ENCODE results near the gene DTNB. TPM values are rescaled to one million over a fixed set of nuclear protein-coding genes. Genes with fewer than 3 reads are reported as not detected.

DTNB gene
- total and polyA plus RNA-seq, 2 donors (not counting 1 experiment from before 2014, with no cell fraction given) = 5.1 to 5.4 TPM

DNA sequence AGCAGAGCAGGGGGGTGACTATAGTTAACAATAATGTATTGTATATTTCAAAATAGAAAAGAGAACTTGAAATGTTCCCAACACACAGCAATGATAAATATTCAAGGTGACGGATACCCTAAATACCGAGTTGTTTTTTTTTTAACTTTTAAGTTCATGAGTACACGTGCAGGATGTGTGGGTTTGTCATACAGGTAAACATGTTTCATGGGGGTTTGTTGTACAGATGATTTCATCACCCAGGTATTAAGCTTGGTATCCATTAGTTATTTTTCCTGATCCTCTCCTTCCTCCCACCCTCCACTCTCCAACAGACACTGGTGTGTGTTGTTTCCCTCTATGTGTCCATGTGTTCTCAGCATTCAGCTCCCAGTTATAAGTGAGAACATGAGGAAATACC lies 167.2 kb downstream of the DTNB start:
- H3K27ac ChIP-seq (ENCODE audit: insufficient read depth, low read length) = no peak overlapping the region
- no peaks in the 10 kb centered on the region for H3K36me3 ChIP-seq (ENCODE audit: control insufficient read depth, insufficient read depth, low read length)
- DNase-seq (ENCODE audit: low read depth in 2 of 2) = no peak
- H2AFZ ChIP-seq (ENCODE audit: low read length) = no peak overlapping the region
- H3K9ac ChIP-seq (ENCODE audit: insufficient read depth, low read length) = no peak overlapping the region
- no peaks in the 10 kb centered on the region for H3K79me2 ChIP-seq (ENCODE audit: control insufficient read depth, insufficient read depth, low read length)
- H3K4me3 ChIP-seq (replicated peaks in 1 of 4; ENCODE audit: control extremely low read depth in 1 of 4, insufficient read depth in 1 of 4, low read depth in 3 of 4, low read length in 4 of 4) = no peak overlapping the region
- no peaks in the 10 kb centered on the region for H3K9me3 ChIP-seq (ENCODE audit: control insufficient read depth, insufficient read depth, low read depth, low read length)
- H4K20me1 ChIP-seq (ENCODE audit: control insufficient read depth, extremely low read depth, insufficient read depth, low read length) = no peaks in the 10 kb centered on the region
- no peak overlapping the region for H3K4me2 ChIP-seq (ENCODE audit: extremely low read depth, insufficient read depth, low read length)
- no peaks in the 10 kb centered on the region for H3K27me3 ChIP-seq (ENCODE audit: control insufficient read depth, insufficient read depth, low read length)
- TF ChIP-seq, protein P1, sequence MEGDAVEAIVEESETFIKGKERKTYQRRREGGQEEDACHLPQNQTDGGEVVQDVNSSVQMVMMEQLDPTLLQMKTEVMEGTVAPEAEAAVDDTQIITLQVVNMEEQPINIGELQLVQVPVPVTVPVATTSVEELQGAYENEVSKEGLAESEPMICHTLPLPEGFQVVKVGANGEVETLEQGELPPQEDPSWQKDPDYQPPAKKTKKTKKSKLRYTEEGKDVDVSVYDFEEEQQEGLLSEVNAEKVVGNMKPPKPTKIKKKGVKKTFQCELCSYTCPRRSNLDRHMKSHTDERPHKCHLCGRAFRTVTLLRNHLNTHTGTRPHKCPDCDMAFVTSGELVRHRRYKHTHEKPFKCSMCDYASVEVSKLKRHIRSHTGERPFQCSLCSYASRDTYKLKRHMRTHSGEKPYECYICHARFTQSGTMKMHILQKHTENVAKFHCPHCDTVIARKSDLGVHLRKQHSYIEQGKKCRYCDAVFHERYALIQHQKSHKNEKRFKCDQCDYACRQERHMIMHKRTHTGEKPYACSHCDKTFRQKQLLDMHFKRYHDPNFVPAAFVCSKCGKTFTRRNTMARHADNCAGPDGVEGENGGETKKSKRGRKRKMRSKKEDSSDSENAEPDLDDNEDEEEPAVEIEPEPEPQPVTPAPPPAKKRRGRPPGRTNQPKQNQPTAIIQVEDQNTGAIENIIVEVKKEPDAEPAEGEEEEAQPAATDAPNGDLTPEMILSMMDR (conservative IDR thresholded peaks at IDR 0.05 in 1 of 2, IDR thresholded peaks at IDR 0.05 in 1 of 2; ENCODE audit: low read depth in 1 of 2, low read length in 2 of 2) = no peak
- no peaks in the 10 kb centered on the region for H3K4me1 ChIP-seq (ENCODE audit: control insufficient read depth, extremely low read depth, insufficient read depth, low read length)

DNA sequence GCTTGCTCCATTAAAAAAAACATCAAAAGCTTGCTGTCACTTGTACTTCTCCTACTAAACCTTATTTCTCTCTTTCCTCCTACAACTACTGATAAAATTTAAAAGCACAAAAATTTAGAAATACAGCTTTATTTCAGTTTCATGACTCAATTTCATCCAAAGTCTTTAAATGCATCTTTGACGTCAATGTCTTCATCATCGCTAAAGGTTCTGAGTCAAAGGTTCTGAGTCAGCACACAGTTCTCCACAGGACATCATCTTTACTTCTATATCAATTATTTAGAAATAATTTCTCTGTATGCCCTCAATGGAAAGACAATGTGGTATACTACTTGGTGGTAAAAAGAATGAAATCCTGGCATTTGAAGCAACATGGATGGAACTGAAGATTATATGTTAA lies 167.8 kb downstream of the DTNB start:
- Histone ChIP-seq H3K4me3 (replicated peaks in 1 of 4; ENCODE audit: control extremely low read depth in 1 of 4, insufficient read depth in 1 of 4, low read depth in 3 of 4, low read length in 4 of 4) (no peak overlapping the region), H3K36me3 (ENCODE audit: control insufficient read depth, insufficient read depth, low read length) (no peaks in the 10 kb centered on the region), H3K27me3 (ENCODE audit: control insufficient read depth, insufficient read depth, low read length) (no peaks in the 10 kb centered on the region), H3K79me2 (ENCODE audit: control insufficient read depth, insufficient read depth, low read length) (no peaks in the 10 kb centered on the region), H3K9ac (ENCODE audit: insufficient read depth, low read length) (no peak overlapping the region), H4K20me1 (ENCODE audit: control insufficient read depth, extremely low read depth, insufficient read depth, low read length) (no peaks in the 10 kb centered on the region), H2AFZ (ENCODE audit: low read length) (no peak overlapping the region), H3K27ac (ENCODE audit: insufficient read depth, low read length) (no peak overlapping the region), H3K9me3 (ENCODE audit: control insufficient read depth, insufficient read depth, low read depth, low read length) (no peaks in the 10 kb centered on the region), H3K4me2 (ENCODE audit: extremely low read depth, insufficient read depth, low read length) (no peak overlapping the region), H3K4me1 (ENCODE audit: control insufficient read depth, extremely low read depth, insufficient read depth, low read length) (no peaks in the 10 kb centered on the region)
- DNase-seq (ENCODE audit: low read depth in 2 of 2) = peak in 1 of 2 donors; percentile 31
- no peak for TF ChIP-seq EZH2 (IDR thresholded peaks at IDR 0.05; ENCODE audit: low read length, missing control alignments)
- TF ChIP-seq, protein P1 (conservative IDR thresholded peaks at IDR 0.05 in 1 of 2, IDR thresholded peaks at IDR 0.05 in 1 of 2; ENCODE audit: low read depth in 1 of 2, low read length in 2 of 2) = no peak

DNA sequence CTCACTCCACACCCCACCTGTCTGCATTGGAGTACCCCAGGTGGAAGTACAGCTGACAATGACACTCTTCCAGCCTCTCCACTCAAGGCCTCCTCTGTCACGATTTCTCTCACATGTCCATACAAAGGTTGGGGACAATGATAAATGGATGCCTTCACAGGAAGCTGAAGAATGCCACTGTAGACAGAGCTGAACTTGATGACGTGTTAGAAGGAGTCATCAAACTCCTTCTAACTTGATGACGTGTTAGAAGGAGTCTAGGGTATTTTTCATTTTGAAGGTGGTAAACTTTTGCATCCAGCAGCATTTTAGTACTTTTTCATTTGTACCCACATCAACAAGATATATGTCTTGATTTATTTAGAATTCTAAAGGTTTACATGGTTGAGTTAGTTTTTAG lies 168.2 kb downstream of the DTNB start:
- H2AFZ ChIP-seq (ENCODE audit: low read length) = no peak overlapping the region
- no peaks in the 10 kb centered on the region for H3K4me1 ChIP-seq (ENCODE audit: control insufficient read depth, extremely low read depth, insufficient read depth, low read length)
- no peaks in the 10 kb centered on the region for H3K27me3 ChIP-seq (ENCODE audit: control insufficient read depth, insufficient read depth, low read length)
- no peak overlapping the region for H3K27ac ChIP-seq (ENCODE audit: insufficient read depth, low read length)
- no peaks in the 10 kb centered on the region for H3K36me3 ChIP-seq (ENCODE audit: control insufficient read depth, insufficient read depth, low read length)
- TF ChIP-seq, protein P1 (conservative IDR thresholded peaks at IDR 0.05 in 1 of 2, IDR thresholded peaks at IDR 0.05 in 1 of 2; ENCODE audit: low read depth in 1 of 2, low read length in 2 of 2) = no peak
- no peak for TF ChIP-seq EZH2 (IDR thresholded peaks at IDR 0.05; ENCODE audit: low read length, missing control alignments)
- no peak overlapping the region for H3K4me3 ChIP-seq (replicated peaks in 1 of 4; ENCODE audit: control extremely low read depth in 1 of 4, insufficient read depth in 1 of 4, low read depth in 3 of 4, low read length in 4 of 4)
- H3K79me2 ChIP-seq (ENCODE audit: control insufficient read depth, insufficient read depth, low read length) = no peaks in the 10 kb centered on the region
- no peaks in the 10 kb centered on the region for H3K9me3 ChIP-seq (ENCODE audit: control insufficient read depth, insufficient read depth, low read depth, low read length)
- DNase-seq (ENCODE audit: low read depth in 2 of 2) = no peak
- no peaks in the 10 kb centered on the region for H4K20me1 ChIP-seq (ENCODE audit: control insufficient read depth, extremely low read depth, insufficient read depth, low read length)
- no peak overlapping the region for H3K4me2 ChIP-seq (ENCODE audit: extremely low read depth, insufficient read depth, low read length)
- H3K9ac ChIP-seq (ENCODE audit: insufficient read depth, low read length) = no peak overlapping the region

Data from fibroblast of lung (primary cell).